Body of pancreas (tissue), 4 donors: ENCODE results near the gene LRRC53.

Source experiments
- POLR2A ChIP-seq, 3 donors: fragments of 450-650 bp; IDR thresholded peaks; one replicate each; pipeline ENCODE4 v1.6.1; 2016; ENCODE audit warnings: antibody characterized with exemption in 3 of 3, mild to moderate bottlenecking in 2 of 3
- TF ChIP-seq, protein P1 (sequence below), 7 experiments: fragments of 450-650 bp in 4 of 7; fragments of 200-600 bp in 3 of 7; sonication (generic) in 3 of 7; IDR thresholded peaks; one replicate each; pipeline ENCODE4 v1.5.1; 2016 to 2019; ENCODE audit warnings: antibody characterized with exemption in 7 of 7

DNA sequence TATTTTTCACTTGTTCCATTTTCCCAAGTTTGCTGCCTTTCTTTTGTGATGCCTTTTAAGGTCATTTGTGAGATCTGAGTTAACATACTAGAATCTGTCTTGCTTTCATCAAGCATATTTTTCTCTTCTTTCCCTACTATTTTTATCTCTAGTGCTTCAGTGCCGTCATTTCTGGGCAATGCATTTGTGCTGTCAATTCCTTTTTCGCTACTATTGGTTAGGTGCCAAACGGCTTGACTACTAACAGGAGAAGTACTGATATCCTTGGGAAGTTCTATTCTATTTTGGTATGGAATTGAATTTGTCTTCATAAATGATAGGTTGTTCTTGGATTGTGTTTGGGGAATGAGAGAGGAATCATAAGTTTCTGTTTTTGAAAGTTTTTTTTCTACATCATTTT lies 42.2 kb downstream of the LRRC53 start:
- TF ChIP-seq, protein P1, sequence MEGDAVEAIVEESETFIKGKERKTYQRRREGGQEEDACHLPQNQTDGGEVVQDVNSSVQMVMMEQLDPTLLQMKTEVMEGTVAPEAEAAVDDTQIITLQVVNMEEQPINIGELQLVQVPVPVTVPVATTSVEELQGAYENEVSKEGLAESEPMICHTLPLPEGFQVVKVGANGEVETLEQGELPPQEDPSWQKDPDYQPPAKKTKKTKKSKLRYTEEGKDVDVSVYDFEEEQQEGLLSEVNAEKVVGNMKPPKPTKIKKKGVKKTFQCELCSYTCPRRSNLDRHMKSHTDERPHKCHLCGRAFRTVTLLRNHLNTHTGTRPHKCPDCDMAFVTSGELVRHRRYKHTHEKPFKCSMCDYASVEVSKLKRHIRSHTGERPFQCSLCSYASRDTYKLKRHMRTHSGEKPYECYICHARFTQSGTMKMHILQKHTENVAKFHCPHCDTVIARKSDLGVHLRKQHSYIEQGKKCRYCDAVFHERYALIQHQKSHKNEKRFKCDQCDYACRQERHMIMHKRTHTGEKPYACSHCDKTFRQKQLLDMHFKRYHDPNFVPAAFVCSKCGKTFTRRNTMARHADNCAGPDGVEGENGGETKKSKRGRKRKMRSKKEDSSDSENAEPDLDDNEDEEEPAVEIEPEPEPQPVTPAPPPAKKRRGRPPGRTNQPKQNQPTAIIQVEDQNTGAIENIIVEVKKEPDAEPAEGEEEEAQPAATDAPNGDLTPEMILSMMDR (IDR thresholded peaks at IDR 0.05), result no peak
- TF ChIP-seq POLR2A (IDR thresholded peaks at IDR 0.05), result no peak
